Heart left ventricle (tissue), 16 donors: Measurements from ENCODE around the gene MACF1. TPM values are rescaled to one million over a fixed set of nuclear protein-coding genes. Genes with fewer than 3 reads are reported as not detected.
"Not testable (repeated sequence)": the region's sequence is repeated elsewhere in the genome, so short reads cannot be mapped to it uniquely, and the experiment has no call there.

Experiments used
- ATAC-seq, 4 donors: fragments of 200-7000 bp; cut with Tn5 transposase; one replicate each; pipeline ENCODE4 v1.9.1; 2020 to 2022; ENCODE audit warnings: moderate library complexity in 4 of 4, mild to moderate bottlenecking in 3 of 4, moderate number of reproducible peaks in 1 of 4
- DNase-seq, 5 donors: peaks; one replicate each; pipeline ENCODE4 v3.0.0-alpha.2; 2020
- H3K27ac ChIP-seq, 12 donors: fragments of 200-600 bp; sonication (generic) in 4 of 12; one replicate each; pipeline versions ENCODE4 v1.5.0 to v1.8.0; 2016 to 2022; ENCODE audit warnings: mild to moderate bottlenecking in 2 of 12
- H3K27me3 ChIP-seq, 9 donors: fragments of 200-600 bp; sonication (generic) in 2 of 9; one replicate each; pipeline versions ENCODE4 v1.5.1 to v1.8.0; 2016 to 2022; ENCODE audit warnings: mild to moderate bottlenecking in 3 of 9
- H3K36me3 ChIP-seq, 9 donors: fragments of 200-600 bp; sonication (generic) in 2 of 9; one replicate each; pipeline versions ENCODE4 v1.5.0 to v1.8.0; 2018 to 2022; ENCODE audit warnings: mild to moderate bottlenecking in 2 of 9
- H3K4me1 ChIP-seq, 12 donors: fragments of 200-600 bp; sonication (generic) in 4 of 12; one replicate each; pipeline versions ENCODE4 v1.5.0 to v1.8.0; 2016 to 2022; ENCODE audit warnings: mild to moderate bottlenecking in 3 of 12
- H3K4me3 ChIP-seq, 12 donors: fragments of 200-600 bp; sonication (generic) in 4 of 12; one replicate each; pipeline versions ENCODE4 v1.5.0 to v1.8.0; 2017 to 2022; ENCODE audit warnings: mild to moderate bottlenecking in 9 of 12, moderate library complexity in 4 of 12
- H3K9me3 ChIP-seq, 12 donors: fragments of 200-600 bp; sonication (generic) in 4 of 12; one replicate each; pipeline versions ENCODE4 v1.5.0 to v1.8.0; 2016 to 2022; ENCODE audit warnings: mild to moderate bottlenecking in 1 of 12
- CTCF ChIP-seq, 12 donors: fragments of 200-600 bp; sonication (generic) in 4 of 12; IDR thresholded peaks; one replicate each; pipeline versions ENCODE4 v1.5.0 to v1.8.0; 2018 to 2022; ENCODE audit warnings: antibody characterized with exemption in 12 of 12, mild to moderate bottlenecking in 5 of 12
- POLR2A ChIP-seq, 2 donors: fragments of 450-650 bp; IDR thresholded peaks; one replicate each; pipeline ENCODE4 v1.6.1; 2017; ENCODE audit warnings: antibody characterized with exemption in 2 of 2, mild to moderate bottlenecking in 2 of 2, moderate library complexity in 2 of 2
- WGBS, 4 donors: extraction: QIAGEN DNeasy Blood & Tissue Kit in 2 of 4; methylation state at CpG; one replicate each; pipeline versions ENCODE4 v1.1.5 to v1.1.7; 2013 to 2018; 5-methylcytosine and 5-hydroxymethylcytosine counted together
- intact Hi-C, 10 donors: fragments of 100-400 bp; cut with DNase I; formaldehyde crosslinking; loops; one replicate each; pipeline versions ENCODE4 v1.11.1 to v1.14.2; 2022
- polyA plus RNA-seq, 2 donors: library from polyadenylated mRNA; stranded (reverse); fragments of 200-250 nt; gene quantifications; one replicate each; pipeline ENCODE4 v1.2.3, GENCODE V29; 2013
- total RNA-seq, 9 donors: library from RNA; depleted of rRNA in 2 of 9; stranded (reverse); fragments of >200 nt in 2 of 9; fragmentation: NEBNext Ultra II Directional in 3 of 9; extraction: Animal tissue kit (Norgen Biotek cat#: 25700) in 3 of 9; gene quantifications; one replicate each; pipeline versions ENCODE4 v1.1.0 to v1.2.4, GENCODE V29; 2016 to 2023
- donor health status: ischemic (EF 13 %, LVEDD 7.1; RV severe dilation, severe dysfunction).
- donor health status: healthy with polysubstance abuse.
- donor health status: DM: no; HTN: yes; CAD: no.
- donor health status: DM: no; HTN: no; CAD: no.
- donor health status: ischemic (EF 25% LVEDD 6.9; RV normal size, moderate dysfunction).
- donor health status: ischemic (EF 25% LVEDD 5.7; RV mildly dilated, moderate dysfunction).
- donor health status: healthy.
- donor health status: DM: yes; HTN: yes; CAD: no.
- donor health status: ischemic (EF 35%, LVEDD 5.7; RV mildly dilated, moderate dysfunction).
- donor health status: nonischemic (EF 11% LVEDD 7.7; RV severe dilation, severe dysfunction).
- donor health status: DM: yes; HTN: yes; CAD: no.
- donor health status: PGD.
- donor health status: ischemic (EF 29% LVEDD 5.4; RV normal size, mild dysfunction).
- donor health status: nonischemic (EF 23%, LVEDD 6.1; RV moderate dilation, normal function).

The MACF1 gene
- total and polyA plus RNA-seq, 11 donors = 102 to 436 (median 251) TPM

GRCh38 chr1:39466413-39467107 is 262.1 kb downstream of the MACF1 start:
- no peak for ATAC-seq
- 81 to 93% (median 84%) methylated on average over 3 of the region's 3 CpGs for WGBS, 4 donors
- intact Hi-C loops = loop anchor here in 1 of 10 donors (5.0 kb wide), 1 partner anchor 71 kb away; no protein-coding TSS in a partner anchor

GRCh38 chr1:39467108-39467720 is 262.7 kb downstream of the MACF1 start:
- not testable (repeated sequence) for H3K9me3 ChIP-seq, DNase-seq, H3K4me3 ChIP-seq, ATAC-seq, H3K4me1 ChIP-seq, H3K27me3 ChIP-seq
- H3K36me3 ChIP-seq = peaks cover 2 to 100% (median 99%) of the 10 kb centered on the region in 9 donors
- peak overlapping the region in 1 of 12 donors; percentile 23 for H3K27ac ChIP-seq
- 72 to 80% (median 76%) methylated on average over 16 of the region's 16 CpGs for WGBS, 4 donors
- intact Hi-C loops = loop anchor here in 1 of 10 donors (5.0 kb wide), 1 partner anchor 70 kb away; no protein-coding TSS in a partner anchor

More at GRCh38 chr1:39466413-39467107, 262.1 kb downstream of the MACF1 start:
- DNase-seq = no peak
- no peaks in the 10 kb centered on the region for H3K9me3 ChIP-seq
- peaks cover 0 to 9% (median 0%) of the 10 kb centered on the region in 12 donors for H3K4me1 ChIP-seq
- no peaks in the 10 kb centered on the region for H3K27me3 ChIP-seq
- no peak overlapping the region for H3K4me3 ChIP-seq
- peak overlapping the region in 1 of 12 donors; percentile 23 for H3K27ac ChIP-seq
- TF ChIP-seq CTCF (IDR thresholded peaks at IDR 0.05) = no peak
- TF ChIP-seq POLR2A (IDR thresholded peaks at IDR 0.05) = no peak
- peaks cover 2 to 100% (median 99%) of the 10 kb centered on the region in 9 donors for H3K36me3 ChIP-seq

GRCh38 chr1:39469150-39469549 is 264.7 kb downstream of the MACF1 start:
- TF ChIP-seq CTCF (IDR thresholded peaks at IDR 0.05) (no peak), POLR2A (IDR thresholded peaks at IDR 0.05) (no peak)
- peak in 1 of 4 donors; percentile 15 for ATAC-seq
- intact Hi-C loops = loop anchor here in 1 of 10 donors (5.0 kb wide), 1 partner anchor 68 kb away; no protein-coding TSS in a partner anchor
- DNase-seq = no peak
- Histone ChIP-seq H3K4me3 (no peak overlapping the region), H3K27ac (no peak overlapping the region), H3K9me3 (no peaks in the 10 kb centered on the region), H3K27me3 (no peaks in the 10 kb centered on the region), H3K36me3 (peaks cover 2 to 100% (median 98%) of the 10 kb centered on the region in 9 donors), H3K4me1 (peaks cover 0 to 9% (median under 1%) of the 10 kb centered on the region in 12 donors)
- WGBS, 4 donors = 76 to 82% (median 78%) methylated on average over 3 of the region's 3 CpGs

- DNase-seq (no peak), ATAC-seq (no peak)
- Histone ChIP-seq H3K36me3 (peaks cover under 1 to 100% (median 98%) of the 10 kb centered on the region in 9 donors), H3K9me3 (no peaks in the 10 kb centered on the region), H3K27ac (no peak overlapping the region), H3K4me1 (peaks cover 0 to 16% (median 4%) of the 10 kb centered on the region in 12 donors), H3K27me3 (no peaks in the 10 kb centered on the region), H3K4me3 (no peak overlapping the region)
- TF ChIP-seq CTCF (IDR thresholded peaks at IDR 0.05) = no peak
- intact Hi-C loops = loop anchor here in 1 of 10 donors (5.0 kb wide), 1 partner anchor 67 kb away; no protein-coding TSS in a partner anchor
These were observed 265.5 kb downstream of the MACF1 start for GRCh38 chr1:39470040-39470439.
